ENCODE data around the gene ADIPOR2.

ADIPOR2 gene, protein sequence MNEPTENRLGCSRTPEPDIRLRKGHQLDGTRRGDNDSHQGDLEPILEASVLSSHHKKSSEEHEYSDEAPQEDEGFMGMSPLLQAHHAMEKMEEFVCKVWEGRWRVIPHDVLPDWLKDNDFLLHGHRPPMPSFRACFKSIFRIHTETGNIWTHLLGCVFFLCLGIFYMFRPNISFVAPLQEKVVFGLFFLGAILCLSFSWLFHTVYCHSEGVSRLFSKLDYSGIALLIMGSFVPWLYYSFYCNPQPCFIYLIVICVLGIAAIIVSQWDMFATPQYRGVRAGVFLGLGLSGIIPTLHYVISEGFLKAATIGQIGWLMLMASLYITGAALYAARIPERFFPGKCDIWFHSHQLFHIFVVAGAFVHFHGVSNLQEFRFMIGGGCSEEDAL

DNA sequence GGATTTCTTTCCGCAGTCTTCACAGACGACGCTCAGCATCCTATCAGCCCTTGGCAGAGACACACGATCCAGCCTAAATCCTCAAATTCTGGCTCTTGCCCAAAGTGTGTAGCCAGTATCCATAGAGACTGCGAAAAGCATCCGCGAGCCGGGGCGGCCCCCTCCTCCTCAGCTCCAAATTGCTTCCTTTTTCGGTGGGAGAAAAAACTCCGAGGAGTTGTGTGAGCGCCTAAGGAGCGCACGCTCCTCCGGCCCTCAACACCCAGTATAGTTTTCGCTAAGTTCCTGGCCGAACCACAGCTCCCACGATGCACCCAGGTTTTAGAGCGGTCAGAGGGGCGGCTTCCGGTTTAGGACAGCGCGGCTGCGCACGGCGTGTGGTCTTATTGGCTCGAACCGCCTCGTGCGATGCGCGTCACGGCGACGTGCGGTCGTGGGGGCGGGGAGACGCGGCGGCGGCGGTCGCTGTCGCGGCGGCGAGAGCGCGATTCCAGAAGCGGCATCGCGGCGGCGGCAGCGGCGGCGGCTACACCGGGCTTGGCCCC is at the start of gene ADIPOR2:
TSS of gene ADIPOR2 (plus strand) at position 493 of the 545 bp plus-strand sequence. CDS start 63,274 bp downstream, outside the sequence.
- peak within 1 kb of the TSS; percentile 99 for H3K4me3 ChIP-seq (ENCODE audit: low read depth, low read length)
- TF ChIP-seq, protein P1, sequence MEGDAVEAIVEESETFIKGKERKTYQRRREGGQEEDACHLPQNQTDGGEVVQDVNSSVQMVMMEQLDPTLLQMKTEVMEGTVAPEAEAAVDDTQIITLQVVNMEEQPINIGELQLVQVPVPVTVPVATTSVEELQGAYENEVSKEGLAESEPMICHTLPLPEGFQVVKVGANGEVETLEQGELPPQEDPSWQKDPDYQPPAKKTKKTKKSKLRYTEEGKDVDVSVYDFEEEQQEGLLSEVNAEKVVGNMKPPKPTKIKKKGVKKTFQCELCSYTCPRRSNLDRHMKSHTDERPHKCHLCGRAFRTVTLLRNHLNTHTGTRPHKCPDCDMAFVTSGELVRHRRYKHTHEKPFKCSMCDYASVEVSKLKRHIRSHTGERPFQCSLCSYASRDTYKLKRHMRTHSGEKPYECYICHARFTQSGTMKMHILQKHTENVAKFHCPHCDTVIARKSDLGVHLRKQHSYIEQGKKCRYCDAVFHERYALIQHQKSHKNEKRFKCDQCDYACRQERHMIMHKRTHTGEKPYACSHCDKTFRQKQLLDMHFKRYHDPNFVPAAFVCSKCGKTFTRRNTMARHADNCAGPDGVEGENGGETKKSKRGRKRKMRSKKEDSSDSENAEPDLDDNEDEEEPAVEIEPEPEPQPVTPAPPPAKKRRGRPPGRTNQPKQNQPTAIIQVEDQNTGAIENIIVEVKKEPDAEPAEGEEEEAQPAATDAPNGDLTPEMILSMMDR (IDR thresholded peaks at IDR 0.05; ENCODE audit: borderline replicate concordance, insufficient read depth, low read depth, low read length), result no peak

DNA sequence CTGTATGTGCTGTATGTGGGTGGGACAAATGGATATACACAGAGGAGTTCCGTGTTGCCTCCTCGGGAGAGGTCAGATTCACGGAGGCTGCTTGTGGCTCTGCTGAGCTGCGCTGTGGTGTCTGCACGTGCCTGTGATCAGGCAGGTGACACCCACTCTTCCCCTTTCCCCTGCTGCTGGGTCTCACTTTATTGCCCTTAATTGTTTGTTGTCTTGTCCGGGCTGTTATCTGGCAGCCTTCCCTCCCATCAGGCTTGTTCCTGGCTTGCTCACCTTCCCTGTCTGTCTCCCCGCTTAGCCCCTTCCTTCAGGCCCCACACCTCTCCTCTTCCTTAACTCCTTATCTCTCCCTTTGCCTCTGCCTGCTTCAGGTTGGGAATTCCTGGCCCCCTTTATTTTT is 48.4 kb upstream of the ADIPOR2 start:
- TF ChIP-seq, protein P1 (IDR thresholded peaks at IDR 0.05; ENCODE audit: borderline replicate concordance, insufficient read depth, low read depth, low read length), result no peak
- no peak overlapping the region for H3K4me3 ChIP-seq (ENCODE audit: low read depth, low read length)

DNA sequence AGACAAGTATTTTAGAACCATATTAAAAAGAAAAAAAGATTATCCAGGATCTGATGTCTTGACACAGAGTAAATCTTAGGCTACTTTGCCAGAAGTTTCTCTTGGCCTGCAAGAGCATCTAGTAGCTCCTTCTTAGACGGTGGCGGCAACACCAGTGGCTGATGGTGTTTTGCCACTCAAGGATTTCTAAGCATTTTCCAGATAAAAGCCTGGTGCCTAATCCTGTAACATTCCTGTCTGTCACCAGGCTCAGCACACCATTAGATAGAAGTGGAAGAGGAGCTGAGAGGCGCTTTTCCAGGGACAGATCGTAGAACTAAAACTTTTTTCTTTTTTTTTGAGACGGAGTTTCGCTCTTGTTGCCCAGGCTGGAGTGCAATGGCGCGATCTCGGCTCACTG is 47.8 kb upstream of the ADIPOR2 start:
- TF ChIP-seq, protein P1 (IDR thresholded peaks at IDR 0.05; ENCODE audit: borderline replicate concordance, insufficient read depth, low read depth, low read length), result no peak
- H3K4me3 ChIP-seq (ENCODE audit: low read depth, low read length), result no peak overlapping the region

DNA sequence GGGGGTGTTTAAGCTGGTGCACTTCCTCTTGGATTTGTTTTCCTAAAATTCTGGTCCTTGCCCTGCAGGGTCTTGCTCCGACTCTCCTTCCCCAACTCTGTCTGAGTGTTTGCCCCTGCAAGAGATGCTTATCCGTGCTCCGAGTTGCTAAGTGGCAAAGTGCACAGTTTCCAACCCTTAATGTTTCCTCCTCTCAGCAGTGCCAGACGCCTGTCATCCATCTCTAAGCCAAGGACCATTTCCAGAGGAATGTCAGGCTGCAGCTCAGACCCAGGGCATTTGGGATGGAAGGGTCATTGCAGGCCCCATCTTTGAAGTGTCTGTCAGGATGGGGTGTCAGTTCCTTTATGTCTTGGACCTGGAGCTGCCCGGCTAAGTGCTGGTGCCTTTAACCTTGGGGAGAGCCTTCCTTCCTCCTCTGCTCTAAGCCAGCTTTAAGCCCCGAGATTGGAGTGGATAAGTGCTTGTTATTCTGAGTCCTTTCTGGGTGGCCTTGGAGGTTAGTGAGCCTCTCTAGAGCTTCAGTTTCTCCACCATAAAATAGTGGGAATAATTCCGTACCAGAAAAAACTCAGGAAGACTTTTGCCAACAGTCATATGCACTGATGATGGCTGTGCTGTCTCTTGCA is 46.9 kb upstream of the ADIPOR2 start:
- H3K4me3 ChIP-seq (ENCODE audit: low read depth, low read length), result no peak overlapping the region
- TF ChIP-seq, protein P1 (IDR thresholded peaks at IDR 0.05; ENCODE audit: borderline replicate concordance, insufficient read depth, low read depth, low read length), result no peak

DNA sequence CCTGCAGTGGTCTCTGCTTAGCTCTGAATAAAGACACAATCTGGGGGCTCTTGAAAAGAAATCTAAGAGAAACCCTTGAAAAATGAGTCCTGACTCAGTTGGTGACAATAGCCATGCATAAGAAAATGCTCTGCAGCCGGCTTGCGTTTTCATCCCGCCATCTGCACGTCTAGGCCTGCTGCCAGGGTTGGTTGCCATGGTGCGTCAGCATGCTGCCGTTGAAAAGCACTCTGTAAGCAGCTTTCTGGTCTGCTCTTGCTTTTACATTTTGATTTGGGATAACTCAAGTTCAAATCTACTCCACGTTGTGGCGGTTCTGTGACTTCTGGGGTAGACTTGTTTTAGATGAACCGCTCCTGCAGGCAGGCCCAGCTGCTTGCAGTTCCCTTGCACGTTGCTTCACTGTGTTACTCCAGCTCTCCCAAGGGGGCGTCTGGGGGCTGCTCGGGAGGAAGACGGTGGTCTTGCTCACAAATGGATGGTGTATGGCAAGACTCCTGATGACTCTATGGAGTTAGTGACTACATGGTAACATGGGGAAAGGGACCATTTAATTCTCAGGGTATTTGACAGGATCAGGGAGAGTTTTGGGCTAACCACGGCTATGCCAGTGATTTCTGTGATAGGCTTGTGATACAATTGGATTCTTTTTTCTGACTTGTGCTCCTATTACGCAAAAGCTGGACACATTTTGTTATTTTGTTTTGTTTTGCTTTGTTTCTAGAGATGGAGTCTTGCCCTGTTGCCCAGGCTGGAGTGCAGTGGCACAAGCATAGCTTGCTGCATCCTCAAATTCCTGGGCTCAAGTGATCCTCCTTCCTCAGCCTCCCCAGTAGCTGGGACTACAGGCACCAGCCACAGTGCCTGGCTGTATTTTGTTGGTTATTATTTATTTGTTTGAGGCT is 46.1 kb upstream of the ADIPOR2 start:
- TF ChIP-seq, protein P1 (IDR thresholded peaks at IDR 0.05; ENCODE audit: borderline replicate concordance, insufficient read depth, low read depth, low read length), result no peak
- no peak overlapping the region for H3K4me3 ChIP-seq (ENCODE audit: low read depth, low read length)

- TF ChIP-seq, protein P1 (IDR thresholded peaks at IDR 0.05; ENCODE audit: borderline replicate concordance, insufficient read depth, low read depth, low read length), result no peak
- H3K4me3 ChIP-seq (ENCODE audit: low read depth, low read length), result no peak overlapping the region
These were observed 45.1 kb upstream of the ADIPOR2 start for GRCh38 chr12:1645819-1646218.
